Cardiac fibroblast (primary cell): ENCODE results near the gene SCN1A.

Source experiments
- DNase-seq, 2 donors: peaks; one replicate each; pipeline versions ENCODE4 v3.0.0 to v3.0.0-alpha.2; 2010; ENCODE audit warnings: low read depth in 2 of 2
- H3K4me3 ChIP-seq, 2 donors: replicated peaks in 1 of 2; 1 replicate in 1 of 2; 2 replicates in 1 of 2; pipeline ENCODE4 v1.5.1; 2011; ENCODE audit warnings: low read depth in 2 of 2, low read length in 2 of 2, mild to moderate bottlenecking in 2 of 2, moderate library complexity in 1 of 2
- CTCF ChIP-seq: IDR thresholded peaks from one replicate; pipeline ENCODE4 v1.5.1; 2011; ENCODE audit warnings: low read depth, mild to moderate bottlenecking, low read length, inconsistent platforms

Gene SCN1A

GRCh38 chr2:166090908-166091307 lies 36.9 kb downstream of the SCN1A start:
- DNase-seq, result peak; percentile 67 to 91
- no peak overlapping the region for H3K4me3 ChIP-seq
- no peak for TF ChIP-seq CTCF

DNA sequence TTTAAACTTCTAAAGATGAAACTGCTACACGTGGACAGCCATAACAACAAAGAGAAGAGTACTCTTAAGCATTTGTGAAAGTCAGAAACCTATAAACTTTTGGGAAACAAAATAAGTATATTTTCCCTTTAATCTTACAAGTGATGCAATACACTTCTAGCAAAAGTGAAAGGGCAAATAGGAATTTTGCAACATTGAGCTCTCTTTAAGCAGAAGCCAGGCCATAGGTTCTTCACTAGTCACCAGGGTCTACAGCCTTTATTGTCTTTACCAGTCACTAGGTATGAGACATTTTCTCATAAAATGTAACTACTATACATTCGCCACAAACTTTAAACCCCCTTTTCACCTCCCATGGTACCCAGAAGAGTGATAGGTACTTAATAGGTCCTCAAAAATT lies 37.5 kb downstream of the SCN1A start:
- peak; percentile 79 to 89 for DNase-seq
- H3K4me3 ChIP-seq, result no peak overlapping the region
- no peak for TF ChIP-seq CTCF

DNA sequence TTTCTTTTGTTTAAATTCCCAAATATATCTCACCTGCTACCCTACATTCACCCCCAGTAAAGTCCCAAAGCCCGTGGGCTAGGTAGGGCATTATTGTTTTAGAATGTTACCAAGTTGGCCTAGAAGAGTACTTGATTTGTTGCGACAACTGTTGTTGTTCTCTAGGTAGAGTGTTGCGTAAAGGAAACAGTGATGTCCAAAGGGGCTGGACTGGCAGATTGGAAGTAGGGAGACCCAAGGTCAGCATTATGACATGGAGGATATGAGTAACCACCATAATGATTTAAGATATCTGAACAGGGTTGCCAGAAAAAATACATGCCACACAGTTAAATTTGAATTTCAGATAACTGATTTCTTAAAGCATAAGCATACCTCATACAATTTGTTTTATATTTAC lies 39.2 kb downstream of the SCN1A start:
- DNase-seq, result peak; percentile 97
- no peak for TF ChIP-seq CTCF
- H3K4me3 ChIP-seq, result no peak overlapping the region

DNA sequence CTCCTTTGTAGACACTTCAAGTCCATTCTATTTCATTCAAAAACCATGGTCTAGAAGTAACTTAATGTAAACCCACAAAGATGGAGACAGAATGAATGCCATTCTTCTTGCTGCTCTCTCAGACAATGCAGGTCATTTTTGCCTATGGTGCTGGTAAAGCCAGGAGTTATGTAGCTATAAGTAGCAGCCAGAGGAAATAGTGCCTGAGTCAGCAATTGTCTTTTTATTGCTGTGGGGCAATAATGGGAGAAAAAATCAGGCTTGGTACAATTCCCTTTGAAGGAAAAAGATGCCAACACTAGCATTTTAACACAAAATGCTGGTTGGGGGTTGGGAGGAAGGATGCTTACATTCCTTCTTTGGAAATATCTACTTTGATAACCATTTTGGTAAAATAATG lies 43.5 kb downstream of the SCN1A start:
- no peak for TF ChIP-seq CTCF
- no peak overlapping the region for H3K4me3 ChIP-seq
- DNase-seq, result peak in 1 of 2 donors; percentile 25

DNA sequence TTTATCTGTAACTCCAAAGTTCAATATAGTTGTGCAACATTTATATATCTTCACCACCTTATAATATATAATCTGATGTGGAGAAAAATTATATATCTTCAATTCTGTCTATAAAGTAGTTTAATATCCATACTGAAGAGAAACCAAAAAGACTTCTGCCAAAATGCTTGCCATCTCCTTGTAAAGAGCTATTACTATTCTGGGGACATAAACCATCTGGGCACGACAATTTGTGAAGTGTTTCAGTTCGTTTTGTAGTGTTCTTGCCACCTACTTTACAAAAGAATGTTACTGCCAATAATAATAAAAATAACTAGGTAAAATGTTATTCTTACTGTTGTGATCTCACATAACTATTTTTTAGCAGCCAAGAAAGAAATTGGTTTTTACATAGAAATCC lies 45.1 kb downstream of the SCN1A start:
- DNase-seq, result no peak
- no peak for TF ChIP-seq CTCF
- no peak overlapping the region for H3K4me3 ChIP-seq

- TF ChIP-seq CTCF, result no peak
- no peak overlapping the region for H3K4me3 ChIP-seq
- no peak for DNase-seq
Measured at GRCh38 chr2:166081852-166082251, 46.0 kb downstream of the SCN1A start.

GRCh38 chr2:166081131-166081632 lies 46.6 kb downstream of the SCN1A start:
- H3K4me3 ChIP-seq, result no peak overlapping the region
- DNase-seq, result no peak
- no peak for TF ChIP-seq CTCF
